ENCODE data around the gene CMTM2. TPM values are rescaled to one million over a fixed set of nuclear protein-coding genes. Genes with fewer than 3 reads are reported as not detected.
"Not testable (repeated sequence)": the region's sequence is repeated elsewhere in the genome, so short reads cannot be mapped to it uniquely, and the experiment has no call there.

CMTM2 gene
- total RNA-seq, 1 donor from 2014 or later = not detected

GRCh38 chr16:66619534-66620428, 40.5 kb downstream of the CMTM2 start:
- no peaks in the 10 kb centered on the region for H3K9me3 Mint-ChIP-seq (ENCODE audit: unreplicated experiment)
- peaks cover 61% of the 10 kb centered on the region for H3K4me1 Mint-ChIP-seq (ENCODE audit: unreplicated experiment)
- H3K4me3 Mint-ChIP-seq (ENCODE audit: unreplicated experiment) = no peak overlapping the region
- no peaks in the 10 kb centered on the region for H3K27me3 Mint-ChIP-seq (ENCODE audit: unreplicated experiment)
- TF ChIP-seq CTCF (IDR thresholded peaks at IDR 0.05) = no peak
- H3K36me3 Mint-ChIP-seq (ENCODE audit: unreplicated experiment) = peaks cover 8% of the 10 kb centered on the region
- peak overlapping the region; percentile 87 for H3K27ac Mint-ChIP-seq (ENCODE audit: unreplicated experiment)
- DNase-seq (ENCODE audit: extremely low spot score, unreplicated experiment) = no peak

GRCh38 chr16:66620429-66620795, 41.1 kb downstream of the CMTM2 start:
- H3K27ac Mint-ChIP-seq (ENCODE audit: unreplicated experiment) = no peak overlapping the region
- H3K27me3 Mint-ChIP-seq (ENCODE audit: unreplicated experiment) = no peaks in the 10 kb centered on the region
- DNase-seq (ENCODE audit: extremely low spot score, unreplicated experiment) = no peak
- TF ChIP-seq CTCF (IDR thresholded peaks at IDR 0.05) = no peak
- peaks cover 8% of the 10 kb centered on the region for H3K36me3 Mint-ChIP-seq (ENCODE audit: unreplicated experiment)
- H3K9me3 Mint-ChIP-seq (ENCODE audit: unreplicated experiment) = no peaks in the 10 kb centered on the region
- H3K4me1 Mint-ChIP-seq (ENCODE audit: unreplicated experiment) = peaks cover 56% of the 10 kb centered on the region
- H3K4me3 Mint-ChIP-seq (ENCODE audit: unreplicated experiment) = no peak overlapping the region

- TF ChIP-seq CTCF (IDR thresholded peaks at IDR 0.05) = no peak
- Mint-ChIP-seq H3K4me1 (ENCODE audit: unreplicated experiment) (peaks cover 41% of the 10 kb centered on the region), H3K27me3 (ENCODE audit: unreplicated experiment) (no peaks in the 10 kb centered on the region), H3K36me3 (ENCODE audit: unreplicated experiment) (peaks cover 8% of the 10 kb centered on the region), H3K27ac (ENCODE audit: unreplicated experiment) (no peak overlapping the region), H3K9me3 (ENCODE audit: unreplicated experiment) (no peaks in the 10 kb centered on the region), H3K4me3 (ENCODE audit: unreplicated experiment) (no peak overlapping the region)
- no peak for DNase-seq (ENCODE audit: extremely low spot score, unreplicated experiment)
Measured at GRCh38 chr16:66621973-66622372, 42.7 kb downstream of the CMTM2 start.

- Mint-ChIP-seq H3K27me3 (ENCODE audit: unreplicated experiment) (no peaks in the 10 kb centered on the region), H3K4me1 (ENCODE audit: unreplicated experiment) (peaks cover 32% of the 10 kb centered on the region), H3K9me3 (ENCODE audit: unreplicated experiment) (no peaks in the 10 kb centered on the region), H3K27ac (ENCODE audit: unreplicated experiment) (no peak overlapping the region), H3K4me3 (ENCODE audit: unreplicated experiment) (no peak overlapping the region), H3K36me3 (ENCODE audit: unreplicated experiment) (peaks cover 8% of the 10 kb centered on the region)
- no peak for DNase-seq (ENCODE audit: extremely low spot score, unreplicated experiment)
- no peak for TF ChIP-seq CTCF (IDR thresholded peaks at IDR 0.05)
Measured at GRCh38 chr16:66622863-66623262, 43.6 kb downstream of the CMTM2 start.

- H3K4me1 Mint-ChIP-seq (ENCODE audit: unreplicated experiment) = peaks cover 23% of the 10 kb centered on the region
- peaks cover 8% of the 10 kb centered on the region for H3K36me3 Mint-ChIP-seq (ENCODE audit: unreplicated experiment)
- no peak overlapping the region for H3K4me3 Mint-ChIP-seq (ENCODE audit: unreplicated experiment)
- no peaks in the 10 kb centered on the region for H3K27me3 Mint-ChIP-seq (ENCODE audit: unreplicated experiment)
- no peak overlapping the region for H3K27ac Mint-ChIP-seq (ENCODE audit: unreplicated experiment)
- no peak for TF ChIP-seq CTCF (IDR thresholded peaks at IDR 0.05)
- no peaks in the 10 kb centered on the region for H3K9me3 Mint-ChIP-seq (ENCODE audit: unreplicated experiment)
- no peak for DNase-seq (ENCODE audit: extremely low spot score, unreplicated experiment)
Measured at GRCh38 chr16:66623755-66624154, 44.5 kb downstream of the CMTM2 start.

- not testable (repeated sequence) for H3K27me3 Mint-ChIP-seq (ENCODE audit: unreplicated experiment); H3K27ac Mint-ChIP-seq (ENCODE audit: unreplicated experiment); H3K4me3 Mint-ChIP-seq (ENCODE audit: unreplicated experiment); H3K36me3 Mint-ChIP-seq (ENCODE audit: unreplicated experiment); H3K9me3 Mint-ChIP-seq (ENCODE audit: unreplicated experiment); H3K4me1 Mint-ChIP-seq (ENCODE audit: unreplicated experiment); DNase-seq (ENCODE audit: extremely low spot score, unreplicated experiment)
Measured at GRCh38 chr16:66627611-66628378, 48.5 kb downstream of the CMTM2 start.
